Measurements from ENCODE around the gene NPY4R. TPM values are rescaled to one million over a fixed set of nuclear protein-coding genes. Genes with fewer than 3 reads are reported as not detected.
"Not testable (repeated sequence)": the region's sequence is repeated elsewhere in the genome, so short reads cannot be mapped to it uniquely, and the experiment has no call there.

NPY4R gene
- total and polyA plus RNA-seq, 11 donors, result not detected

- H3K4me1 ChIP-seq; H3K27me3 ChIP-seq; DNase-seq; intact Hi-C loops (cut with DNase I); H3K27ac ChIP-seq; H3K36me3 ChIP-seq; H3K4me3 ChIP-seq; H3K9me3 ChIP-seq: not testable (repeated sequence)
- ATAC-seq, result peak in 1 of 4 donors; percentile 32
- 58 to 73% methylated on average over 2 of the region's 5 CpGs; no CpG with 5 or more reads in 2 of the 4 donors for WGBS, 4 donors
Measured at GRCh38 chr10:46498985-46499703, 33.4 kb upstream of the NPY4R start.

DNA sequence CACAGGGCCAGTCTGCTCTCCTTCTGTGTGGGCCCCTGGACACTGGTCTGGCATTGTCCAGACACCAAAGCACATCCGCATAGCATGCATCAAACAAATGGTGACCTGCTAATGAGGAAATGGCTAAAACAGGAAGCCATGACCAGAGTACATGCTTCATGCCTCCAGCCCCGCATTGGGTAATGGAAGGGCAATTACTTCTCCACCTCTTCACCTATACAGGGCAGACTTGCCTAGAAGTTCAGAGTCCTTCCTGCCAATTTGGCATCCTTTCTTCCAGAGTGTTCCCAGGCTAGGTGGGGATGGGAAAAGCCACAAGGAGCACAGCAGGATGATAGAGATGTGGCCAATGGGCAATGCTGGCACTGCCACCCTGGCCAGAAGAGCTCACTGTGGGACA lies 32.1 kb upstream of the NPY4R start:
- intact Hi-C loops (cut with DNase I), result not testable (repeated sequence)
- WGBS, 4 donors, result no CpG with 5 or more reads among the region's 2 CpGs

DNA sequence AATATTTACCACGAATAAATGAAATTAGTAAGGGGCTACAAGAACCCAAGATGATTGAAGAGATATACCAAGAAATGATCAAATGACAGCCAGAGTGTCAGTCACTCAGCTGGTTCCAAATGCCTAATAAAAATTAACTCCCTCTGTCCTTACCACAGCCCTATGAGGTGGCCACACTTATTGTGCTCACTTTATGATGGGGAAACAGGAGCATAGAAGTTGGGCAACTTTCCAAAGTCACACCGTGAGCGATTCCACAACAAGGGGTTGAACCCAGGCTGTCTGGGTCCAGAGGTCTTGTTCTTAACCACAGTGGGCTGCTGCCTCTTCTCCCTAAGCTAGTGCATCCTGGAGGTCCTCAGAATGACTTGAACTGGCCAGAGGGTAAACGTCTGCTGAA lies 31.6 kb upstream of the NPY4R start:
- ATAC-seq; H3K27ac ChIP-seq; H3K36me3 ChIP-seq; intact Hi-C loops (cut with DNase I); H3K4me1 ChIP-seq; H3K27me3 ChIP-seq; DNase-seq; H3K9me3 ChIP-seq; H3K4me3 ChIP-seq: not testable (repeated sequence)
- WGBS, 4 donors, result no CpG with 5 or more reads among the region's 4 CpGs

More for the DNA sequence above, 32.1 kb upstream of the NPY4R start:
- not testable (repeated sequence) for H3K9me3 ChIP-seq, H3K27ac ChIP-seq, H3K4me3 ChIP-seq, H3K4me1 ChIP-seq, H3K36me3 ChIP-seq, H3K27me3 ChIP-seq, DNase-seq, ATAC-seq

DNA sequence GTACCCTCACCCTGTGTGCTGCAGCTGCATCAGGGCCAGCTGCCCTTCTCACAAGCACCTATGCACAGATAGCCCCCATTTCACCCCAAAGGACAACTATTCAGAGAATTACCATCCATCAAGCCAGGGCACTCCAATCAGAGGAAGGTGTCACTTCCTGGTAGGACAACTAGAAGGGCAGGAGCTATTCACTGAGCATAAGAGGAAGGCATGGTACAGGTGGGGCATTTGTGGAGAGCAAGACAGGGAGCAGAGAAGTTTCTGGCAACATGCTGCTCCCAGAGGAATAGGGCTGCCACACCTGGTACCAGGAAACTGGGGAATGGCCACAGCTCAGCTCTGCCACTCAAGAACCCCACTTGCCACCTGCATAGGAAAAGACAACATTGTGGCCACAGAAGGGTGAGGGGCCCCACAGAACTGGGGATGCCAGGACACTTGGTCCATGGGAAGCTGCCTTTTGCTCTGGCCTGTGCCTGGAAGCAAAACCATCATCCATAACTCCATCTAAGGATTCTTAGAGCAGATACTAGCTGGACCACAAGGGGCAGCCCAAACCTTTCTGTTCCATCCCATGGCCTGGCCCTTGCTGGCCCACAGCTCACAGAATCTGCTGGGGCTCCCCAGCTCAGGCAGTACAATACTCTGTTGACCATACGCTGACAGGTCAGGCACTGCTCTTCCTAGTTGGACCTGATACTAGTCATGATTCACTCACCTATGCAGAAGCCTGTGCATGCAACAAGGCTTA lies 25.8 kb upstream of the NPY4R start:
- ATAC-seq; H3K27ac ChIP-seq; H3K4me1 ChIP-seq; H3K36me3 ChIP-seq; H3K4me3 ChIP-seq; H3K27me3 ChIP-seq; DNase-seq; intact Hi-C loops (cut with DNase I); H3K9me3 ChIP-seq: not testable (repeated sequence)
- WGBS, 4 donors, result 70% methylated on average over 1 of the region's 1 CpG; no CpG with 5 or more reads in 3 of the 4 donors

- intact Hi-C loops (cut with DNase I); H3K4me1 ChIP-seq: not testable (repeated sequence)
- WGBS, 4 donors, result 85 to 90% (median 86%) methylated on average over 8 to 9 of the region's 11 CpGs; no CpG with 5 or more reads in 1 of the 4 donors
Measured at GRCh38 chr10:46490285-46490684, 24.5 kb upstream of the NPY4R start.

DNA sequence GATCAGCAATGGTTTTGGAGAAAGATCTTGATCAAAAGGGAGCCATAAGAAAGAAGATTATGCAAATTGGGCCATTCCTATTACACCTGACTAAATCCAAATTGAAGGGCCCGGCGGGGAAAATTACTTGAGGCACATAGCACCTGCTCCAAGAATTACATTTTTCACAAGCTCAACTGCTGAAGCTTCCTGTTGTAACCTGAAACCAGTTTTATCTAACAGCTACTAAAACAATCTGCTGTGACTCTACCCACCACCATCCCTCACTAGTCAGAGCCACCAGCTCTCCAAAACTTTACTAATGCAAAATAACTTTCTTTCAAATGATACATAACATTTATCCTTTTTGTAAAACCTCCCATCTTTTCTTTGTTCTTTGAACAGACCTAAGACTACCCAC lies 20.7 kb upstream of the NPY4R start:
- no CpG with 5 or more reads among the region's 2 CpGs for WGBS, 4 donors
- H3K4me3 ChIP-seq; ATAC-seq; H3K4me1 ChIP-seq; DNase-seq; H3K27ac ChIP-seq; H3K9me3 ChIP-seq; intact Hi-C loops (cut with DNase I); H3K36me3 ChIP-seq; H3K27me3 ChIP-seq: not testable (repeated sequence)

More at GRCh38 chr10:46490285-46490684, 24.5 kb upstream of the NPY4R start:
- not testable (repeated sequence) for DNase-seq, H3K36me3 ChIP-seq, H3K27ac ChIP-seq, H3K4me3 ChIP-seq, H3K9me3 ChIP-seq, H3K27me3 ChIP-seq, ATAC-seq

- H3K4me3 ChIP-seq; H3K36me3 ChIP-seq; H3K27me3 ChIP-seq; intact Hi-C loops (cut with DNase I); H3K9me3 ChIP-seq; H3K27ac ChIP-seq; DNase-seq; H3K4me1 ChIP-seq; ATAC-seq: not testable (repeated sequence)
- 67 to 89% (median 78%) methylated on average over 1 to 3 of the region's 3 CpGs for WGBS, 4 donors
Measured at GRCh38 chr10:46474746-46475320, 9.1 kb upstream of the NPY4R start.

DNA sequence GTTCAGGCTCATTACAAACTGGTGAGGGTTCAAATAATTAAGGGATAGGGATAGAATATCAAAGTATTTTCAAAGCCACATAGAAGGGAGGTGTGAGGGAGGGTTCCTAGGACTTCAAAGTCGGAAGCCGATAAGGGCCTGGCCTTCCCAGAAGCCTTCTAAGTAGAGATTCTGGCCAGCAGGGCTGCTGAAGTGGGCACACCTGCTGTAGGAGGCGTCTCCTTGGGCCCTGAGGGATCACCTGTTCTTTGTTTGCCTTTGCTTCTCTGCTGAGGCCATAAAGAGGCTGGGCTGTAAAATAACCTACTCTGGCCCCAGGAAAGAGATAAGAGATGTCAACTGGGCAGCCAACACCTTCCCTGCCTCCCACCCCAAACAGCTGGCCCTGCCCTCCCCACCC lies 8.0 kb upstream of the NPY4R start:
- H3K9me3 ChIP-seq; H3K36me3 ChIP-seq; DNase-seq; H3K27ac ChIP-seq; H3K4me1 ChIP-seq; intact Hi-C loops (cut with DNase I); H3K4me3 ChIP-seq; H3K27me3 ChIP-seq; ATAC-seq: not testable (repeated sequence)
- 59 to 77% (median 65%) methylated on average over 2 to 3 of the region's 3 CpGs for WGBS, 4 donors

DNA sequence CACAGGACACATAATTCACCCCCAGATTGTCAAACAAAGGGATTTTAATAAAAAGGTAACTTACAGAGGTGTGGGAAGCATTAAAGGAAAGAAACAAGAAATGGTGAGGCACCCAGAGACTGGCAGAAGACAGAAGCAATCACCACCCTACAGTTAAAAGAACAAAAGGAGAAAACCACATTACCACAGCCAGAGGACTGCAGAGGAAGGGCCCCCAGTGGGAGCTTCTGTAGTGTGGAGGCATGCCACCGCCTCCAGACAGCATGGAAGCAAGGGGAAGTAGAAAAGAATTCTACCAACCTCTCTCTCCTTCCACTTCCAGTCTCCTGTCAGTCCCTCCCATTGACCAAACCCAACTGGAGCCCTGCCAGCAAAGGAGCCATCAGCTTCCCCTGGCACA lies 4.4 kb upstream of the NPY4R start:
- H3K4me3 ChIP-seq; H3K4me1 ChIP-seq; DNase-seq; H3K36me3 ChIP-seq; H3K27ac ChIP-seq; intact Hi-C loops (cut with DNase I); H3K27me3 ChIP-seq; H3K9me3 ChIP-seq; ATAC-seq: not testable (repeated sequence)
- no CpG with 5 or more reads among the region's 1 CpG for WGBS, 4 donors
